H1 (cell line): ENCODE data around the gene SHANK1. TPM values are rescaled to one million over a fixed set of nuclear protein-coding genes. Genes with fewer than 3 reads are reported as not detected.

Source experiments
- CBX8 ChIP-seq: fragments of 300-800, 300-1000 bp; sonication (generic); IDR thresholded peaks from 2 replicates; pipeline ENCODE4 v1.7.1; 2016; ENCODE audit warnings: low read depth, low read length, borderline replicate concordance
- CEBPB ChIP-seq: IDR thresholded peaks from 2 replicates; pipeline ENCODE4 v1.6.1; 2012; ENCODE audit warnings: low read depth, low read length
- KDM5A ChIP-seq: fragments of 200-600 bp; IDR thresholded peaks from 2 replicates; pipeline ENCODE4 v1.7.1; 2012; ENCODE audit warnings: mild to moderate bottlenecking, low read length, inconsistent platforms, mixed read lengths
- RXRA ChIP-seq: IDR thresholded peaks from 2 replicates; pipeline ENCODE4 v1.6.1; 2011; ENCODE audit warnings: low read depth, mild to moderate bottlenecking, low read length, moderate library complexity; ENCODE audit not compliant: insufficient read depth
- SRF ChIP-seq: IDR thresholded peaks from 2 replicates; pipeline ENCODE4 v1.6.1; 2011; ENCODE audit warnings: mild to moderate bottlenecking, low read depth, low read length, moderate library complexity
- YY1 ChIP-seq: IDR thresholded peaks from 2 replicates; pipeline ENCODE4 v1.6.1; 2011; ENCODE audit warnings: low read depth, mild to moderate bottlenecking, low read length
- polyA plus RNA-seq, 7 experiments: library from polyadenylated mRNA; depleted of rRNA in 3 of 7; stranded (reverse) in 5 of 7; unstranded in 2 of 7; fragments of >200 nt in 5 of 7; fragments of 200-250 nt in 2 of 7; gene quantifications; 1 replicate in 5 of 7; 2 replicates in 1 of 7; 4 replicates in 1 of 7; pipeline versions ENCODE4 v1.2.1 to v1.2.3, GENCODE V29; 2011 to 2013; ENCODE audit warnings: missing spikeins in 2 of 7, mixed read lengths in 2 of 7
- total RNA-seq: library from RNA; stranded (reverse); fragmentation: NEBNext Ultra II Directional; extraction: Animal tissue kit (Norgen Biotek cat#: 25700); gene quantifications from 2 replicates; pipeline ENCODE4 v1.2.1, GENCODE V29; 2021
- TF ChIP-seq, protein P1 (sequence below): fragments of 300-600 bp; sonication (generic); IDR thresholded peaks from 2 replicates; pipeline ENCODE4 v1.7.1; 2012; ENCODE audit warnings: low read length, moderate library complexity, mild to moderate bottlenecking, inconsistent platforms; ENCODE audit not compliant: insufficient replicate concordance

SHANK1 gene
- total and polyA plus RNA-seq, 2 of the 8 experiments (the other 6 are each of a cell fraction or from before 2014, with no cell fraction given), result 1.1 to 3.7 TPM

DNA sequence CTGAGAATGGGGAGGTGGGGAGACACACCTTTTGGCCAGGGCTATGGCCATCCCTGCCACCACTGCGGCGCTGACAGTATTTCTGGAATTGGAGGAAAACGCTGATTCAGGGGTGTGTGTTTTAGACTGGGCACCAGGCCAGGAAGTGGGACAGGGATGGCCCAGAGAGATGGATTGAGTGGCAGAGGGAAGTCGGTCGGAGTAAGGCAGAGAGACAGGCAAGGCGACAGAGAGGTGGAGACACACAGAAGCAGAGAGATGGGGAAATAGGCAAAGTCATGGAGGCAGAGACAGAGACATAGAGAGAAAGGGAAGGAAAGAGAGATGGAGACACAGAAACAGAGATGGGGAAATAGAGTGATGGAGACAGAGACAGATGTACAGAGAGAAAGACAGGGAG is 74.5 kb downstream of the SHANK1 start (continued):
- TF ChIP-seq, protein P1, sequence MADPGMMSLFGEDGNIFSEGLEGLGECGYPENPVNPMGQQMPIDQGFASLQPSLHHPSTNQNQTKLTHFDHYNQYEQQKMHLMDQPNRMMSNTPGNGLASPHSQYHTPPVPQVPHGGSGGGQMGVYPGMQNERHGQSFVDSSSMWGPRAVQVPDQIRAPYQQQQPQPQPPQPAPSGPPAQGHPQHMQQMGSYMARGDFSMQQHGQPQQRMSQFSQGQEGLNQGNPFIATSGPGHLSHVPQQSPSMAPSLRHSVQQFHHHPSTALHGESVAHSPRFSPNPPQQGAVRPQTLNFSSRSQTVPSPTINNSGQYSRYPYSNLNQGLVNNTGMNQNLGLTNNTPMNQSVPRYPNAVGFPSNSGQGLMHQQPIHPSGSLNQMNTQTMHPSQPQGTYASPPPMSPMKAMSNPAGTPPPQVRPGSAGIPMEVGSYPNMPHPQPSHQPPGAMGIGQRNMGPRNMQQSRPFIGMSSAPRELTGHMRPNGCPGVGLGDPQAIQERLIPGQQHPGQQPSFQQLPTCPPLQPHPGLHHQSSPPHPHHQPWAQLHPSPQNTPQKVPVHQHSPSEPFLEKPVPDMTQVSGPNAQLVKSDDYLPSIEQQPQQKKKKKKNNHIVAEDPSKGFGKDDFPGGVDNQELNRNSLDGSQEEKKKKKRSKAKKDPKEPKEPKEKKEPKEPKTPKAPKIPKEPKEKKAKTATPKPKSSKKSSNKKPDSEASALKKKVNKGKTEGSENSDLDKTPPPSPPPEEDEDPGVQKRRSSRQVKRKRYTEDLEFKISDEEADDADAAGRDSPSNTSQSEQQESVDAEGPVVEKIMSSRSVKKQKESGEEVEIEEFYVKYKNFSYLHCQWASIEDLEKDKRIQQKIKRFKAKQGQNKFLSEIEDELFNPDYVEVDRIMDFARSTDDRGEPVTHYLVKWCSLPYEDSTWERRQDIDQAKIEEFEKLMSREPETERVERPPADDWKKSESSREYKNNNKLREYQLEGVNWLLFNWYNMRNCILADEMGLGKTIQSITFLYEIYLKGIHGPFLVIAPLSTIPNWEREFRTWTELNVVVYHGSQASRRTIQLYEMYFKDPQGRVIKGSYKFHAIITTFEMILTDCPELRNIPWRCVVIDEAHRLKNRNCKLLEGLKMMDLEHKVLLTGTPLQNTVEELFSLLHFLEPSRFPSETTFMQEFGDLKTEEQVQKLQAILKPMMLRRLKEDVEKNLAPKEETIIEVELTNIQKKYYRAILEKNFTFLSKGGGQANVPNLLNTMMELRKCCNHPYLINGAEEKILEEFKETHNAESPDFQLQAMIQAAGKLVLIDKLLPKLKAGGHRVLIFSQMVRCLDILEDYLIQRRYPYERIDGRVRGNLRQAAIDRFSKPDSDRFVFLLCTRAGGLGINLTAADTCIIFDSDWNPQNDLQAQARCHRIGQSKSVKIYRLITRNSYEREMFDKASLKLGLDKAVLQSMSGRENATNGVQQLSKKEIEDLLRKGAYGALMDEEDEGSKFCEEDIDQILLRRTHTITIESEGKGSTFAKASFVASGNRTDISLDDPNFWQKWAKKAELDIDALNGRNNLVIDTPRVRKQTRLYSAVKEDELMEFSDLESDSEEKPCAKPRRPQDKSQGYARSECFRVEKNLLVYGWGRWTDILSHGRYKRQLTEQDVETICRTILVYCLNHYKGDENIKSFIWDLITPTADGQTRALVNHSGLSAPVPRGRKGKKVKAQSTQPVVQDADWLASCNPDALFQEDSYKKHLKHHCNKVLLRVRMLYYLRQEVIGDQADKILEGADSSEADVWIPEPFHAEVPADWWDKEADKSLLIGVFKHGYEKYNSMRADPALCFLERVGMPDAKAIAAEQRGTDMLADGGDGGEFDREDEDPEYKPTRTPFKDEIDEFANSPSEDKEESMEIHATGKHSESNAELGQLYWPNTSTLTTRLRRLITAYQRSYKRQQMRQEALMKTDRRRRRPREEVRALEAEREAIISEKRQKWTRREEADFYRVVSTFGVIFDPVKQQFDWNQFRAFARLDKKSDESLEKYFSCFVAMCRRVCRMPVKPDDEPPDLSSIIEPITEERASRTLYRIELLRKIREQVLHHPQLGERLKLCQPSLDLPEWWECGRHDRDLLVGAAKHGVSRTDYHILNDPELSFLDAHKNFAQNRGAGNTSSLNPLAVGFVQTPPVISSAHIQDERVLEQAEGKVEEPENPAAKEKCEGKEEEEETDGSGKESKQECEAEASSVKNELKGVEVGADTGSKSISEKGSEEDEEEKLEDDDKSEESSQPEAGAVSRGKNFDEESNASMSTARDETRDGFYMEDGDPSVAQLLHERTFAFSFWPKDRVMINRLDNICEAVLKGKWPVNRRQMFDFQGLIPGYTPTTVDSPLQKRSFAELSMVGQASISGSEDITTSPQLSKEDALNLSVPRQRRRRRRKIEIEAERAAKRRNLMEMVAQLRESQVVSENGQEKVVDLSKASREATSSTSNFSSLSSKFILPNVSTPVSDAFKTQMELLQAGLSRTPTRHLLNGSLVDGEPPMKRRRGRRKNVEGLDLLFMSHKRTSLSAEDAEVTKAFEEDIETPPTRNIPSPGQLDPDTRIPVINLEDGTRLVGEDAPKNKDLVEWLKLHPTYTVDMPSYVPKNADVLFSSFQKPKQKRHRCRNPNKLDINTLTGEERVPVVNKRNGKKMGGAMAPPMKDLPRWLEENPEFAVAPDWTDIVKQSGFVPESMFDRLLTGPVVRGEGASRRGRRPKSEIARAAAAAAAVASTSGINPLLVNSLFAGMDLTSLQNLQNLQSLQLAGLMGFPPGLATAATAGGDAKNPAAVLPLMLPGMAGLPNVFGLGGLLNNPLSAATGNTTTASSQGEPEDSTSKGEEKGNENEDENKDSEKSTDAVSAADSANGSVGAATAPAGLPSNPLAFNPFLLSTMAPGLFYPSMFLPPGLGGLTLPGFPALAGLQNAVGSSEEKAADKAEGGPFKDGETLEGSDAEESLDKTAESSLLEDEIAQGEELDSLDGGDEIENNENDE, result no peak
- no peak for TF ChIP-seq CBX8
- no peak for TF ChIP-seq CEBPB
- no peak for TF ChIP-seq YY1
- TF ChIP-seq KDM5A, result no peak
- TF ChIP-seq RXRA, result no peak
- no peak for TF ChIP-seq SRF
